SH-SY5Y (cell line): ENCODE results near the gene CNOT3.

Source experiments
- GATA2 ChIP-seq: IDR thresholded peaks from 2 replicates; pipeline ENCODE4 v1.6.1; 2011; ENCODE audit warnings: mild to moderate bottlenecking, low read depth, low read length
- GATA3 ChIP-seq: IDR thresholded peaks from 2 replicates; pipeline ENCODE4 v1.6.1; 2011; ENCODE audit warnings: low read depth, mild to moderate bottlenecking, low read length, moderate library complexity

The CNOT3 gene

GRCh38 chr19:54109651-54110050 is 27.9 kb upstream of the CNOT3 start:
- no peak for TF ChIP-seq GATA2
- TF ChIP-seq GATA3, result no peak

- no peak for TF ChIP-seq GATA3
- TF ChIP-seq GATA2, result no peak
These were observed 23.0 kb upstream of the CNOT3 start for GRCh38 chr19:54114340-54115108.

GRCh38 chr19:54115109-54116063 is 22.2 kb upstream of the CNOT3 start, which contains the start of the genes PRPF31 and TFPT:
Gene PRPF31, plus strand, starts transcription at chr19:54115754. Its CDS starts 2,525 bp downstream, at chr19:54118279.
Gene TFPT, minus strand, starts transcription at chr19:54115657. Its CDS starts 388 bp downstream, at chr19:54115269.
- TF ChIP-seq GATA2 (no peak), GATA3 (no peak)

GRCh38 chr19:54121259-54121658 is 16.3 kb upstream of the CNOT3 start:
- TF ChIP-seq GATA3, result no peak
- TF ChIP-seq GATA2, result no peak

- TF ChIP-seq GATA3 (no peak), GATA2 (no peak)
These were observed 13.9 kb upstream of the CNOT3 start for GRCh38 chr19:54123682-54124081.

GRCh38 chr19:54124393-54124792 is 13.2 kb upstream of the CNOT3 start:
- TF ChIP-seq GATA3 (no peak), GATA2 (no peak)

- no peak for TF ChIP-seq GATA3
- no peak for TF ChIP-seq GATA2
These were observed 11.8 kb upstream of the CNOT3 start for GRCh38 chr19:54125713-54126112.

- TF ChIP-seq GATA2, result no peak
- no peak for TF ChIP-seq GATA3
These were observed 9.7 kb upstream of the CNOT3 start for GRCh38 chr19:54127688-54128440.

- TF ChIP-seq GATA2 (no peak), GATA3 (no peak)
These were observed 9.2 kb upstream of the CNOT3 start for GRCh38 chr19:54128441-54128725.

GRCh38 chr19:54128796-54129616 is 8.6 kb upstream of the CNOT3 start:
- TF ChIP-seq GATA2, result no peak
- no peak for TF ChIP-seq GATA3

- TF ChIP-seq GATA3, result no peak
- TF ChIP-seq GATA2, result no peak
These were observed 8.0 kb upstream of the CNOT3 start for GRCh38 chr19:54129617-54129996.

- no peak for TF ChIP-seq GATA2
- no peak for TF ChIP-seq GATA3
These were observed 4.1 kb upstream of the CNOT3 start for GRCh38 chr19:54133312-54133956.
